Spinal cord (tissue), 4 donors: ENCODE measurements around the gene SULT2A1. TPM values are rescaled to one million over a fixed set of nuclear protein-coding genes. Genes with fewer than 3 reads are reported as not detected.

Experiments
- polyA plus RNA-seq, 2 donors: library from polyadenylated mRNA; unstranded; fragments of 120-200 nt; gene quantifications; one replicate each; pipeline ENCODE4 v1.2.1, GENCODE V29; 2013; ENCODE audit not compliant: insufficient read length in 2 of 2
- total RNA-seq, 2 donors: library from RNA; depleted of rRNA in 1 of 2; stranded (reverse); fragments of 120-200 nt in 1 of 2; fragments of >200 nt in 1 of 2; gene quantifications; one replicate each; pipeline versions ENCODE4 v1.2.3 to v1.2.4, GENCODE V29; 2013 to 2014

SULT2A1 gene
- total and polyA plus RNA-seq, 4 donors, result 0.10 to 0.20 (median 0.17) TPM; not detected in 1

Other genes with a start within 250 kb of the SULT2A1 start
- gene EHD2, start 172.9 kb downstream of the SULT2A1 start, total RNA-seq, result 10 to 100 TPM; 17.1 to 23.5 TPM
- 10 to 100 TPM; 16.0 to 26.4 TPM for gene EHD2, start 172.9 kb downstream of the SULT2A1 start, polyA plus RNA-seq
- 100 to 1,000 TPM in 1 of 2 donors, 10 to 100 TPM in 1; 34.6 to 126 TPM for gene NOP53, start 140.8 kb downstream of the SULT2A1 start, total RNA-seq
- 100 to 1,000 TPM; 213 to 224 TPM for gene NOP53, start 140.8 kb downstream of the SULT2A1 start, polyA plus RNA-seq
- gene SELENOW, start 107.6 kb downstream of the SULT2A1 start, total RNA-seq, result 100 to 1,000 TPM; 329 to 692 TPM
- gene SELENOW, start 107.6 kb downstream of the SULT2A1 start, polyA plus RNA-seq, result 100 to 1,000 TPM; 639 to 641 TPM
- gene TPRX1, start 81.8 kb downstream of the SULT2A1 start, total RNA-seq, result not detected
- gene TPRX1, start 81.8 kb downstream of the SULT2A1 start, polyA plus RNA-seq, result not detected
- under 1 TPM in 1 of 2 donors, not detected in 1; 0.17 TPM for gene CRX, start 64.4 kb downstream of the SULT2A1 start, total RNA-seq
- gene CRX, start 64.4 kb downstream of the SULT2A1 start, polyA plus RNA-seq, result under 1 TPM in 1 of 2 donors, not detected in 1; 0.18 TPM
- gene TPRX2, start 27.1 kb downstream of the SULT2A1 start, total RNA-seq, result not detected
- gene TPRX2, start 27.1 kb downstream of the SULT2A1 start, polyA plus RNA-seq, result not detected
- gene BSPH1, start 105.9 kb upstream of the SULT2A1 start, total RNA-seq, result under 1 TPM in 1 of 2 donors, not detected in 1; 0.50 TPM
- gene BSPH1, start 105.9 kb upstream of the SULT2A1 start, polyA plus RNA-seq, result not detected
- under 1 TPM in 1 of 2 donors, not detected in 1; 0.40 TPM for gene ELSPBP1, start 108.3 kb upstream of the SULT2A1 start, total RNA-seq
- gene ELSPBP1, start 108.3 kb upstream of the SULT2A1 start, polyA plus RNA-seq, result under 1 TPM; 0.29 to 0.48 TPM
- gene CABP5, start 157.8 kb upstream of the SULT2A1 start, total RNA-seq, result not detected
- not detected for gene CABP5, start 157.8 kb upstream of the SULT2A1 start, polyA plus RNA-seq
- 10 to 100 TPM; 10.4 to 24.8 TPM for gene PLA2G4C, start 224.5 kb upstream of the SULT2A1 start, total RNA-seq
- gene PLA2G4C, start 224.5 kb upstream of the SULT2A1 start, polyA plus RNA-seq, result 10 to 100 TPM; 12.1 to 16.3 TPM